Mucosa of descending colon (tissue), 3 donors: ENCODE data around the gene HIP1R. TPM values are rescaled to one million over a fixed set of nuclear protein-coding genes. Genes with fewer than 3 reads are reported as not detected.

Experiments
- ATAC-seq: fragments of 200-7000 bp; cut with Tn5 transposase; one replicate; pipeline ENCODE4 v1.9.1; 2020; ENCODE audit warnings: mild to moderate bottlenecking, moderate library complexity
- DNase-seq, 3 donors: peaks; one replicate each; pipeline ENCODE4 v3.0.0-alpha.2; 2020
- H3K36me3 ChIP-seq: fragments of 200-600 bp; one replicate; pipeline ENCODE4 v1.8.0; 2021; ENCODE audit warnings: low read depth, mild to moderate bottlenecking
- H3K4me1 ChIP-seq: fragments of 200-600 bp; one replicate; pipeline ENCODE4 v1.8.0; 2021; ENCODE audit warnings: low read depth, mild to moderate bottlenecking
- H3K4me3 ChIP-seq: fragments of 200-600 bp; one replicate; pipeline ENCODE4 v1.8.0; 2021; ENCODE audit warnings: mild to moderate bottlenecking
- H3K9me3 ChIP-seq: fragments of 200-600 bp; one replicate; pipeline ENCODE4 v1.8.0; 2021; ENCODE audit warnings: mild to moderate bottlenecking
- intact Hi-C, 2 donors: fragments of 100-400 bp; cut with DNase I in 1 of 2; cut with micrococcal nuclease in 1 of 2; formaldehyde crosslinking; loops; one replicate each; pipeline versions ENCODE4 v1.11.0 to v1.11.1; 2022; cut with DNase I, micrococcal nuclease
- total RNA-seq, 3 donors: library from RNA; stranded (reverse); fragmentation: NEBNext Ultra II Directional in 2 of 3; extraction: Animal tissue kit (Norgen Biotek cat#: 25700) in 2 of 3; gene quantifications; one replicate each; pipeline versions ENCODE4 v1.2.1 to v1.2.4, GENCODE V29; 2021 to 2023
- TF ChIP-seq, protein P1 (sequence below): fragments of 200-600 bp; IDR thresholded peaks from one replicate; pipeline ENCODE4 v1.8.0; 2022; ENCODE audit warnings: antibody characterized with exemption, mild to moderate bottlenecking
- donor health status: DM: no; HTN: no; CAD: no; lungs with moderate emphysema.
- donor health status: DM: no; HTN: no; CAD: no.
- donor health status: DM: no; HTN: yes; CAD: no.

The HIP1R gene
- total RNA-seq, 3 donors from 2014 or later = 37.8 to 76.5 (median 73.1) TPM

GRCh38 chr12:122908915-122909314, 73.7 kb downstream of the HIP1R start:
- Histone ChIP-seq H3K4me3 (no peak overlapping the region), H3K36me3 (no peaks in the 10 kb centered on the region), H3K4me1 (peaks cover 17% of the 10 kb centered on the region), H3K9me3 (no peaks in the 10 kb centered on the region)
- intact Hi-C loops = no loop called here
- TF ChIP-seq, protein P1, sequence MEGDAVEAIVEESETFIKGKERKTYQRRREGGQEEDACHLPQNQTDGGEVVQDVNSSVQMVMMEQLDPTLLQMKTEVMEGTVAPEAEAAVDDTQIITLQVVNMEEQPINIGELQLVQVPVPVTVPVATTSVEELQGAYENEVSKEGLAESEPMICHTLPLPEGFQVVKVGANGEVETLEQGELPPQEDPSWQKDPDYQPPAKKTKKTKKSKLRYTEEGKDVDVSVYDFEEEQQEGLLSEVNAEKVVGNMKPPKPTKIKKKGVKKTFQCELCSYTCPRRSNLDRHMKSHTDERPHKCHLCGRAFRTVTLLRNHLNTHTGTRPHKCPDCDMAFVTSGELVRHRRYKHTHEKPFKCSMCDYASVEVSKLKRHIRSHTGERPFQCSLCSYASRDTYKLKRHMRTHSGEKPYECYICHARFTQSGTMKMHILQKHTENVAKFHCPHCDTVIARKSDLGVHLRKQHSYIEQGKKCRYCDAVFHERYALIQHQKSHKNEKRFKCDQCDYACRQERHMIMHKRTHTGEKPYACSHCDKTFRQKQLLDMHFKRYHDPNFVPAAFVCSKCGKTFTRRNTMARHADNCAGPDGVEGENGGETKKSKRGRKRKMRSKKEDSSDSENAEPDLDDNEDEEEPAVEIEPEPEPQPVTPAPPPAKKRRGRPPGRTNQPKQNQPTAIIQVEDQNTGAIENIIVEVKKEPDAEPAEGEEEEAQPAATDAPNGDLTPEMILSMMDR = no peak
- ATAC-seq (peak; percentile 95), DNase-seq (peak in 2 of 3 donors; percentile 71 to 84)

GRCh38 chr12:122909442-122910288, 74.4 kb downstream of the HIP1R start:
- TF ChIP-seq, protein P1 = no peak
- Histone ChIP-seq H3K9me3 (no peaks in the 10 kb centered on the region), H3K4me1 (peaks cover 17% of the 10 kb centered on the region), H3K36me3 (no peaks in the 10 kb centered on the region), H3K4me3 (no peak overlapping the region)
- no peak for ATAC-seq
- intact Hi-C loops = no loop called here
- peak in 1 of 3 donors; percentile 35 for DNase-seq

Other genes starting within 250 kb of the HIP1R start
- 1 to 10 TPM in 1 of 3 donors, under 1 TPM in 1, not detected in 1; 0.22 to 1.5 TPM for gene HCAR2, start 132.1 kb upstream of the HIP1R start, total RNA-seq
- 1 to 10 TPM in 1 of 3 donors, not detected in 2; 1.6 TPM for gene HCAR3, start 118.6 kb upstream of the HIP1R start, total RNA-seq
- gene HCAR1, start 104.6 kb upstream of the HIP1R start, total RNA-seq = under 1 TPM; 0.06 to 0.09 (median 0.07) TPM
- 10 to 100 TPM; 30.9 to 40.3 (median 33.2) TPM for gene DENR, start 82.6 kb upstream of the HIP1R start, total RNA-seq
- 1 to 10 TPM in 1 of 3 donors, under 1 TPM in 2; 0.39 to 1.2 (median 0.58) TPM for gene CCDC62, start 60.9 kb upstream of the HIP1R start, total RNA-seq
- 100 to 1,000 TPM in 1 of 3 donors, 10 to 100 TPM in 2; 50.7 to 108 (median 81.8) TPM for gene VPS37B, start 60.7 kb downstream of the HIP1R start, total RNA-seq
- gene ABCB9, start 131.0 kb downstream of the HIP1R start, total RNA-seq = 1 to 10 TPM; 6.3 to 8.2 (median 6.4) TPM
- gene OGFOD2, start 139.8 kb downstream of the HIP1R start, total RNA-seq = 10 to 100 TPM; 17.0 to 25.0 (median 23.7) TPM
- gene ARL6IP4, start 145.2 kb downstream of the HIP1R start, total RNA-seq = 100 to 1,000 TPM; 127 to 171 (median 128) TPM